Ishikawa (cell line): ENCODE results near the gene STAT5A.

Source experiments
- CEBPB ChIP-seq: IDR thresholded peaks from 2 replicates; pipeline ENCODE4 v1.6.1; 2012
- CREB1 ChIP-seq: IDR thresholded peaks from 2 replicates; pipeline ENCODE4 v1.6.1; 2012; ENCODE audit warnings: low read depth
- EGR1 ChIP-seq: IDR thresholded peaks from 2 replicates; pipeline ENCODE4 v1.6.1; 2012
- EP300 ChIP-seq: IDR thresholded peaks from 2 replicates; pipeline ENCODE4 v1.6.1; 2012; ENCODE audit warnings: borderline replicate concordance
- FOXM1 ChIP-seq: IDR thresholded peaks from 2 replicates; pipeline ENCODE4 v1.6.1; 2012; ENCODE audit warnings: low read depth, borderline replicate concordance
- MAX ChIP-seq: IDR thresholded peaks from 2 replicates; pipeline ENCODE4 v1.6.1; 2012
- NFIC ChIP-seq: IDR thresholded peaks from 2 replicates; pipeline ENCODE4 v1.6.1; 2012
- RAD21 ChIP-seq: IDR thresholded peaks from 2 replicates; pipeline ENCODE4 v1.6.1; 2012; ENCODE audit warnings: low read depth
- REST ChIP-seq: IDR thresholded peaks from 2 replicates; pipeline ENCODE4 v1.6.1; 2012; ENCODE audit warnings: low read depth, mild to moderate bottlenecking
- TAF1 ChIP-seq: IDR thresholded peaks from 2 replicates; pipeline ENCODE4 v1.6.1; 2012; ENCODE audit warnings: low read depth, mild to moderate bottlenecking
- TCF12 ChIP-seq: IDR thresholded peaks from 2 replicates; pipeline ENCODE4 v1.6.1; 2012; ENCODE audit warnings: low read depth
- YY1 ChIP-seq: IDR thresholded peaks from 2 replicates; pipeline ENCODE4 v1.6.1; 2012; ENCODE audit warnings: low read depth
- ZBTB7A ChIP-seq: IDR thresholded peaks from 2 replicates; pipeline ENCODE4 v1.6.1; 2012; ENCODE audit warnings: low read depth
- TF ChIP-seq, protein P1 (sequence below): IDR thresholded peaks from 2 replicates; pipeline ENCODE4 v1.6.1; 2012

DNA sequence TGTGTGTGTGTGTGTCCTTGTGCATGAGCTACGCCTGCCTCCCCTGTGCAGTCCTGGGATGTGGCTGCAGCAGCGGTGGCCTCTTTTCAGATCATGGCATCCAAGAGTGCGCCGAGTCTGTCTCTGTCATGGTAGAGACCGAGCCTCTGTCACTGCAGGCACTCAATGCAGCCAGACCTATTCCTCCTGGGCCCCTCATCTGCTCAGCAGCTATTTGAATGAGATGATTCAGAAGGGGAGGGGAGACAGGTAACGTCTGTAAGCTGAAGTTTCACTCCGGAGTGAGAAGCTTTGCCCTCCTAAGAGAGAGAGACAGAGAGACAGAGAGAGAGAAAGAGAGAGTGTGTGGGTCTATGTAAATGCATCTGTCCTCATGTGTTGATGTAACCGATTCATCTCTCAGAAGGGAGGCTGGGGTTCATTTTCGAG, 22.5 kb downstream of the STAT5A start:
- TF ChIP-seq EGR1 (no peak), TAF1 (no peak), MAX (no peak), FOXM1 (no peak), CREB1 (no peak), YY1 (no peak), REST (no peak), NFIC (no peak), EP300 (no peak), CEBPB (no peak), RAD21 (no peak), TCF12 (no peak), ZBTB7A (no peak)
- TF ChIP-seq, protein P1, sequence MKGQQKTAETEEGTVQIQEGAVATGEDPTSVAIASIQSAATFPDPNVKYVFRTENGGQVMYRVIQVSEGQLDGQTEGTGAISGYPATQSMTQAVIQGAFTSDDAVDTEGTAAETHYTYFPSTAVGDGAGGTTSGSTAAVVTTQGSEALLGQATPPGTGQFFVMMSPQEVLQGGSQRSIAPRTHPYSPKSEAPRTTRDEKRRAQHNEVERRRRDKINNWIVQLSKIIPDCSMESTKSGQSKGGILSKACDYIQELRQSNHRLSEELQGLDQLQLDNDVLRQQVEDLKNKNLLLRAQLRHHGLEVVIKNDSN = no peak
